ENCODE results near the gene DCTN4.

Gene DCTN4

DNA sequence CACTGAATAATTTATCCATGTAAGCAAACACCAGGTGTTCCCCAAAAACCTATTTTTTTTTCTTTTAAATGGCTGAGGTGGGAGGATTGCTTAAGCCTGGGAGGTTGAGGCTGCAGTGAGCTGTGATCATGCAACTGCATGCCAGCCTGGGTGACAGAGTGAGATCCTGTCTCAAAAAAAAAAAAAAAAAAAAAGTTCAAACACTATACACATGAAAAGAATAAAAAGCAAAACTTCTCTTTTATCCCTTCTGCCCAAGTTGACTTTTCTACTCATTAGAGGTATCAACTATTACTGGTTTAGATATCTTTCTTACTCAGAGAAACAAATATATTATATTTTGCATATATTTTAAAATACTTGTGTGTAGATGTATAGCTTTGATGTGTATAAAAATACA, 17.8 kb downstream of the DCTN4 start:
- DNase-seq (ENCODE audit: low spot score): no peak

DNA sequence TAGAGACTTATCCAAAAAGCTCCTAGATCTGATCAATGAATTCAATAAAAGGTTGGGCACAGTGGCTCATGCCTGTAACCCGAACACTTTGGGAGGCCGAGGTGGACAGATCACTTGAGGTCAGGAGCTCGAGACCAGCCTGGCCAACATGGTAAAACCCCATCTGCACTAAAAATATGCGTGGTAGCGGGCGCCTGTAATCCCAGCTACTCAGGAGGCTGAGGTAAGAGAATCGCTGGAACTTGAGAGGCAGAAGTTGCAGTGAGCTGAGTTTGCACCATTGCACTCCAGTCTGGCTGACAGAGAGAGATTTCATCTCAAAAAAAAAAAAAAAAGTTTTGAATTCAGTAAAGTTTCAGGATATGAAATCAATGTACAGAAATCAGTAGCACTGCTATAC, 20.0 kb downstream of the DCTN4 start:
- no peak for DNase-seq (ENCODE audit: low spot score)

- DNase-seq (ENCODE audit: low spot score): no peak
Measured at GRCh38 chr5:150734579-150735384, 24.0 kb downstream of the DCTN4 start.

DNA sequence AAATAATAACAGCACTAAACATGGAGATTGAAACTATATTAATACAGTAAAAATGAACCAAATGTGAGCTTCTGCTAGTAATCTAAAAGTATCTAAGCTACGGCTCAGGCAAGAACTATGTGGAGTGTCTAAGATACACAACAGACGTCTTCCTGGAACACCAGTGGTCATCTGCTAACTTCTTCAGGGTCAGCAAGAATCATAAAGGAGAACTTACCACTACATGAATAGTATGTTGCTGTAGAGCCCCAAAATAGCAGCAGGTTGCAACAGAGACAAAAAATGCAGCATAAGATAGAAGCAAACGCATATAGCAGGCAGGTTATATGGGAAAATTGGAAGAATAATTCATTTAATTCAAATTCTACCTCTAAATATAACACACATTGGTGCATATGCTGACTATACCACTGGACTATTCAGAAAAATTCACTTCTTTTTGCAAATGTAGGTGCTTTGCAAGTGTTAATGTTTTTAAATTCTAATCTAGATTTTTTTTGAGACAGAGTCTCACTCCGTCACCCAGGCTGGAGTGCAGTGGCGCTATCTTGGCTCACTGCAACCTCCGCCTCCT, 27.1 kb downstream of the DCTN4 start:
- DNase-seq (ENCODE audit: low spot score): no peak

GRCh38 chr5:150729859-150730258, 29.0 kb downstream of the DCTN4 start:
- no peak for DNase-seq (ENCODE audit: low spot score)

- DNase-seq (ENCODE audit: low spot score): no peak
Measured at GRCh38 chr5:150723845-150724244, 35.0 kb downstream of the DCTN4 start.

GRCh38 chr5:150710165-150710564, 48.7 kb downstream of the DCTN4 start:
- DNase-seq (ENCODE audit: low spot score): no peak

DNA sequence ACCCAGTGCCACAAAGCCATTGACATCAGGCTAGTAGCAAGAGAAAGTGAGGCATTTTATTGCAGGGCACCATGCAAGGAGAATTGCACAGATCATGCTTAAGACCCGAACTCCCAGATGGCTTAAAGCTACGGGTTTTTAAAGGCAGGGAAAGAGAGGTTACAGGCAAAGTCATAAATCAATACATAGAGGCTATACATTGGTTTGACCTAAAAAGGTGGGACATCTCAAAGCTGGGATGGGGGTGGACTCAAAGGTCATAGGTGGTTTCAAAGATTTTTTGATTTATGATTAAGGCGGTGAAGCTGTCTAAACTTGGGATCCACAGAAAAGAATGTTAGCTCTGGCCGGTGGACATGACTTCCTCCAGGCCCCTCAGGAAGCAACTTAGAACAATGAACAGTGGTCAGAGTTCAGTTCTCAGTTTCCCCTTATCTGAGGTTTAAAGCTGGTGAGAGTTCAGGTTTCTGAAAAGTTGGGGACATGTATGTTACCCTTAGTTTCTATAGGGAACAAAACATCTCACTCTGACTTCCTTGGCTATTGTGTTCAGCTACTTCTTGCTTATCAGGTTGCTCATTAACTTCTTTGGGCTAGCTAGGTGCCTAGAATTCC, 51.9 kb downstream of the DCTN4 start:
- DNase-seq (ENCODE audit: low spot score): no peak

DNA sequence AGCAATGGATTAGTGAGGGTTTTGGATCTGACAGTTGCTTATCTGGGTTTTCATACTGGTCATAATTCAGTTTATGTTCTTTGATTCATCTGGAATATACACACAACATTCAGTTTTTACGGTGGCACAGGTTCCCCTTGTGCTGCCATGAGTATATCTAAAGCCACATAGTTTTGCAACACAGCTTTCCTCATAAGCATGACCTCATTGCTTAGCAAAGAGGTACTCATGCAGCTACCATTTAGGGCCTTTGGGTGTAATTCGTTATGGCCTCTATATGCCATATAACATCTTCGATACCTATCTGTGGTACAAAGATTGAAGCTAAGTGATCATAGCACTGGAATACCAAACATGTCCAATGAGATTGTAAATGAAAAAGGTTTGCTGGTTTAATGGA, 55.1 kb downstream of the DCTN4 start:
- no peak for DNase-seq (ENCODE audit: low spot score)

GRCh38 chr5:150700594-150701377, 58.0 kb downstream of the DCTN4 start, which contains the start of gene RBM22:
Gene RBM22, minus strand, starts transcription at chr5:150701062. Its CDS starts 77 bp downstream, at chr5:150700985.
- peak; percentile 97 for DNase-seq (ENCODE audit: low spot score)

GRCh38 chr5:150700246-150700593, 58.6 kb downstream of the DCTN4 start:
- DNase-seq (ENCODE audit: low spot score): no peak

GRCh38 chr5:150694612-150695011, 64.2 kb downstream of the DCTN4 start:
- DNase-seq (ENCODE audit: low spot score): no peak

GRCh38 chr5:150692276-150692675, 66.5 kb downstream of the DCTN4 start:
- no peak for DNase-seq (ENCODE audit: low spot score)

DNA sequence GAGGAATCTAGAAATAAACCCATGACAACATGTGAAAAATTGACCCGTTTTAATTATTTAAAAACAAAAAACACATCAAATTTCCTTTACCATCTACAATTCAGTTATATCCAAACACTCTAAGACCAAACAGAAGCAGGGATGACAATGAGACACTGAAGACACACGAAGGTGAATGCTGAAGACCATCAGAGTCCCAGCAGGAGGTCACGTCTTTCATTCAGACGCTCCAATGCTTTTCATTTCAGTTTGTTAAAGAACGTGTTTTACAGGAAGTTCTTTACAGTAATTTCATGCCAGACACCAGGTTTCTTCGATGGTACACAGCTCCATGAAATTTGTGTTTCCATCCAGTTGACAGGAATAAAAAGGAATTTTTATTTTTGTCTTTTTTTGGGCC, 68.1 kb downstream of the DCTN4 start:
- no peak for DNase-seq (ENCODE audit: low spot score)

DNA sequence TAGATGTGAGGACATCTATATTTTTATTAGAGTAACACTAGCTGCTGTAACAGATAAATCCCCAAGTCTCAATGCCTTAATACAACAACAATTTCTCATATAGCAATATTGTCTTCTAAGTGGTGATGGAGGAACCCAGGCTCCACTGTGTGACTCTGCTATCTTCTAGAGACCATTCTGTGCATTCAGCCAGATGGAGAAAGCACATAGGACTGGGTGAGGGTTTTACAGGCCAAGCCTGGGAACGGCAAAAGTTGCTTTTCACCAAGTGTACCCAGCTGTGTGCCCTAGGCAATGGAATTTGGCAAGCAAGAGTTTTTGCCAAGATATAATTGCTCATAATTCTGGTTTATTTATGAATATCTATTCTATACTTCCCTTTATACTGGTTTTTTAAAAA, 69.7 kb downstream of the DCTN4 start:
- no peak for DNase-seq (ENCODE audit: low spot score)

DNA sequence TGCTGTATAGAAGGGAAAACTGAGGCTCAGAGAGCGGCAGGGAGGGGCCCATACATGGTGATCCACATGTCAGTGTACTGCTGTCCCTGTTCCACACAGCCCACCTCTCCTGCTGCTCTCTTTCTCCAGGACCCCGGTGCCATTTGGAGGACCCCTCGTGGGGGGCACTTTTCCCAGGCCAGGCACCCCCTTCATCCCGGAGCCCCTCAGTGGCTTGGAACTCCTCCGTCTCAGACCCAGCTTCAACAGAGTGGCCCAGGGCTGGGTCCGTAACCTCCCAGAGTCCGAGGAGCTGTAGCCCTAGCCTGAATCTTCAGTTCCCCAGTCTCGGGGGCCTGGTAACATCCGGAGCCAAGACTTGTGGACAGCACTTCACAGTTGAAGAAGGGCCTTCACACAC, 82.2 kb downstream of the DCTN4 start:
- DNase-seq (ENCODE audit: low spot score): no peak

DNA sequence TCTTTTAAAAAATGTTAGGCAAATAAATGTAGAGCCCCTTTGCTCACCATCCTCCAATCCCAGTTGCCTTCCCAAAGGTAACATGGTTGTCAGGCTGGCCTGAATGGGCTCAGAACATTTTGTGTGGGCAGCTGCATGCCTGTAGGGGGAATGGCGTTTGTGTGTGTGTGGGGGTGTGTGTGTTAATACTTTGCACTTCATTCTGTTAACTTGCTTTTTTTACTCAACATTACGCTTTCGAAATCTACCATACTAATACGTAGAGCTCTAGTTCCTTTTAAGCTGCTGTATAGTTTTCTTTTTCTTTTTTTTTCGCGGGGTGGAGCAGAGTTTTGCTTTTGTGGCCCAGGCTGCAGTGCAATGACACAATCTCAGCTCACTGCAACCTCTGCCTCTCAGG, 83.7 kb downstream of the DCTN4 start:
- no peak for DNase-seq (ENCODE audit: low spot score)

GRCh38 chr5:150674341-150674821, 84.4 kb downstream of the DCTN4 start:
- no peak for DNase-seq (ENCODE audit: low spot score)

- no peak for DNase-seq (ENCODE audit: low spot score)
Measured at GRCh38 chr5:150672884-150673275, 85.9 kb downstream of the DCTN4 start.

DNA sequence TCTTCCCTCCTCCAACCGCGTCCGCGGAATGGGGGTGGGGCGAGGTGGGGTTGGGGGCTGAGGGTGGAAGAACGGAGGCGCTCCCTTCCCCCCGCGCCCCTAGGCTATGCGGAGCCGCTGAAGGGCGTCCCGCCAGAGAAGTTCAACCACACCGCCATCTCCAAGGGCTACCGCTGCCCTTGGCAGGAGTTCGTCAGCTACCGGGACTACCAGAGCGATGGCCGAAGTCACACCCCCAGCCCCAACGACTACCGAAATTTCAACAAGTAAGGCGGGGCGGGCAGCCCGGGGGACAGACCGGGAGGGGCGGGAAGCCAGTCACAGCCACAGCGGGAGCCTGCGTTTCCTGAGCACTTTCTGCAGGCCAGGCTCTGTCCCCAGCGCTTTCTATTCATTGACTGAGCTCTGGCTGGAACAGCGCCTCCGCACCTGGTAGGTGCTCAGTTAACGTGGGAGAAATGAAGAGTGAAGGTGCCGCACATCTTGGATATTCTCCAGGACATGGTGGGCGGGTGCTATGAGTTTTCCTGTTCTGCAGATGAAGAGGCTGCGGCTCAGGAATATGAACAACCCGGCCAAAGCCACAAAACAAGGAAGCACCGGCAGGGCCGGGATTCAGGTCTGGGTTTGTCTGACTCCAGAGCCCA, 86.5 kb downstream of the DCTN4 start:
- no peak for DNase-seq (ENCODE audit: low spot score)

- no peak for DNase-seq (ENCODE audit: low spot score)
Measured at GRCh38 chr5:150671509-150672236, 87.1 kb downstream of the DCTN4 start.
